Muscle of back (tissue), 11 donors: ENCODE measurements around the gene WASHC2A. TPM values are rescaled to one million over a fixed set of nuclear protein-coding genes. Genes with fewer than 3 reads are reported as not detected.
"Not testable (repeated sequence)": the region's sequence is repeated elsewhere in the genome, so short reads cannot be mapped to it uniquely, and the experiment has no call there.

ENCODE experiments used
- DNase-seq, 3 donors: peaks; one replicate each; pipeline versions ENCODE4 v3.0.0 to v3.0.0-alpha.2; 2013
- polyA plus RNA-seq, 10 donors: library from polyadenylated mRNA; unstranded; fragments of 120-200 nt; gene quantifications; one replicate each; pipeline ENCODE4 v1.2.1, GENCODE V29; 2013; ENCODE audit not compliant: insufficient read length in 10 of 10

Gene WASHC2A
- polyA plus RNA-seq, 10 donors, result 22.4 to 38.1 (median 31.4) TPM

GRCh38 chr10:50143512-50144174, 75.9 kb downstream of the WASHC2A start:
- peak in 1 of 3 donors; percentile 1 for DNase-seq

DNA sequence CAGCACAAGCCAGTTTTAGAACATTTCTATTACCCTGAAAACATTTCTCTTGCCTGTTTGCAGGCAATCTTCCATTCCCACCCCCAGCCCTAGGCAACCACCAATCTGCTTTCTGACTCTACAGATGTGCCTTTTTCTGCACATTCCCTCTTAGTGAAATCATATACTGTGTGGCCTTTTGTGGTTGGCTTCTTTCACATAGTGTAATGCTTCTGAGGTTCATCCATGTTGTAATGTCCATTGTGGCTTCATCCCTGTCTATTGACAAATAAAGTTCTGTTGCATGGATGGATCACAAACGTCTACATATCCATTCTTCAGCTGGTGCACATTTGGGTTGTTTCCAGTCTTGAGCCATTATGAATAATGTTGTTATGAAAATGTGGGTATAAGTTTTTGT, 77.8 kb downstream of the WASHC2A start:
- DNase-seq, result not testable (repeated sequence)

DNA sequence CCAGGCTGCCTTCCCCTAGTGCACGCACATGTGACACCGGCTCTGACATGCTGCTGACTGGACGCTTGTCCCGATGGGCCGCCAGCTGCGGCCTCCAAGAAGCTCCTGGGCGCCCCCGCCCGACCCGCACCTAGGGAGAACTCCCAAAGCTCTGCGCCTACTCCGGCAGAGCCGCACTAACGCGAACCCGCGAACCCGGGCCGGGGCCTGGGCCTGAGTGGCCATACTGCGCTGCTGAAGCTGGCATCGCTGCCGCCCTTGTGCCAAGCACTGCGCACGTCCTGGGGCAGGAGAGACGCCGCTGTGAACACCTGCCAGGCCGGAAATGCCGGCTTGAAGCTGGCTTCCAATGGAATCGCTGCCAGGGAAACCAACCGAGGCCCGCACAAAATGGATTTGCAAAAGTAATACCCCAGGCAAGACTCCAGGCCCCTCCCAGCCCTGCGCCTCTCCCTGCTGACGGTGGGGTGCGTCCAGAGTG, 85.1 kb downstream of the WASHC2A start:
- DNase-seq, result peak in 2 of 3 donors; percentile 0 to 6

GRCh38 chr10:50157868-50158267, 90.1 kb downstream of the WASHC2A start:
- DNase-seq, result not testable (repeated sequence)

GRCh38 chr10:50159856-50160255, 92.1 kb downstream of the WASHC2A start:
- not testable (repeated sequence) for DNase-seq

GRCh38 chr10:50165038-50165437, 97.3 kb downstream of the WASHC2A start:
- DNase-seq, result peak in 2 of 3 donors; percentile 1 to 7

- DNase-seq, result not testable (repeated sequence)
Observed at GRCh38 chr10:50167833-50168232, 100.1 kb downstream of the WASHC2A start.

- peak in 1 of 3 donors; percentile 7 for DNase-seq
Observed at GRCh38 chr10:50169506-50169905, 101.8 kb downstream of the WASHC2A start.

- DNase-seq, result peak in 1 of 3 donors; percentile 71
Observed at GRCh38 chr10:50174788-50175525, 107.2 kb downstream of the WASHC2A start.

Other genes starting within 250 kb of the WASHC2A start
- 10 to 100 TPM; 14.9 to 21.3 (median 18.4) TPM for gene PARG, start 125.9 kb upstream of the WASHC2A start, polyA plus RNA-seq
- 10 to 100 TPM; 10.2 to 26.7 (median 14.6) TPM for gene TIMM23B, start 125.9 kb upstream of the WASHC2A start, polyA plus RNA-seq
- gene AGAP6, start 79.5 kb upstream of the WASHC2A start, polyA plus RNA-seq, result 10 to 100 TPM in 5 of 10 donors, 1 to 10 TPM in 5; 7.1 to 31.0 (median 10.3) TPM
- gene ASAH2, start 183.6 kb downstream of the WASHC2A start, polyA plus RNA-seq, result 1 to 10 TPM in 8 of 10 donors, under 1 TPM in 2; 0.15 to 3.1 (median 1.7) TPM